Glutamatergic neuron (in vitro differentiated cells): Measurements from ENCODE around the gene CEP70. TPM values are rescaled to one million over a fixed set of nuclear protein-coding genes. Genes with fewer than 3 reads are reported as not detected.

ENCODE experiments used
- DNase-seq: peaks from one replicate; pipeline ENCODE4 v3.0.0; 2022
- H3K27ac Mint-ChIP-seq: one replicate; pipeline ENCODE4 v1.8.0; 2020; ENCODE audit warnings: mild to moderate bottlenecking, mixed read lengths, inconsistent platforms; ENCODE audit not compliant: unreplicated experiment
- H3K27me3 Mint-ChIP-seq: one replicate; pipeline ENCODE4 v1.8.0; 2020; ENCODE audit warnings: mild to moderate bottlenecking, moderate library complexity, mixed read lengths, inconsistent platforms; ENCODE audit not compliant: unreplicated experiment
- H3K36me3 Mint-ChIP-seq: one replicate; pipeline ENCODE4 v1.8.0; 2020; ENCODE audit warnings: mild to moderate bottlenecking, mixed read lengths, inconsistent platforms; ENCODE audit not compliant: unreplicated experiment
- H3K4me1 Mint-ChIP-seq: one replicate; pipeline ENCODE4 v1.8.0; 2020; ENCODE audit warnings: mild to moderate bottlenecking, low read depth, mixed read lengths, inconsistent platforms; ENCODE audit not compliant: unreplicated experiment
- H3K4me3 Mint-ChIP-seq: one replicate; pipeline ENCODE4 v1.8.0; 2020; ENCODE audit warnings: mild to moderate bottlenecking, mixed read lengths, inconsistent platforms; ENCODE audit not compliant: unreplicated experiment
- H3K9me3 Mint-ChIP-seq: one replicate; pipeline ENCODE4 v1.8.0; 2020; ENCODE audit warnings: mild to moderate bottlenecking, moderate library complexity, mixed read lengths, inconsistent platforms; ENCODE audit not compliant: unreplicated experiment
- total RNA-seq: library from RNA; stranded (reverse); fragmentation: NEBNext Ultra II Directional; extraction: Animal tissue kit (Norgen Biotek cat#: 25700); gene quantifications from one replicate; pipeline ENCODE4 v1.2.1, GENCODE V29; 2021; ENCODE audit not compliant: unreplicated experiment
- TF ChIP-seq, protein P1 (sequence below): fragments of 200-600 bp; sonication (generic); IDR thresholded peaks from one replicate; pipeline ENCODE4 v1.5.0; 2021; ENCODE audit not compliant: partially characterized antibody, unreplicated experiment

The CEP70 gene
- total RNA-seq, 1 donor from 2014 or later: 15.7 TPM

DNA sequence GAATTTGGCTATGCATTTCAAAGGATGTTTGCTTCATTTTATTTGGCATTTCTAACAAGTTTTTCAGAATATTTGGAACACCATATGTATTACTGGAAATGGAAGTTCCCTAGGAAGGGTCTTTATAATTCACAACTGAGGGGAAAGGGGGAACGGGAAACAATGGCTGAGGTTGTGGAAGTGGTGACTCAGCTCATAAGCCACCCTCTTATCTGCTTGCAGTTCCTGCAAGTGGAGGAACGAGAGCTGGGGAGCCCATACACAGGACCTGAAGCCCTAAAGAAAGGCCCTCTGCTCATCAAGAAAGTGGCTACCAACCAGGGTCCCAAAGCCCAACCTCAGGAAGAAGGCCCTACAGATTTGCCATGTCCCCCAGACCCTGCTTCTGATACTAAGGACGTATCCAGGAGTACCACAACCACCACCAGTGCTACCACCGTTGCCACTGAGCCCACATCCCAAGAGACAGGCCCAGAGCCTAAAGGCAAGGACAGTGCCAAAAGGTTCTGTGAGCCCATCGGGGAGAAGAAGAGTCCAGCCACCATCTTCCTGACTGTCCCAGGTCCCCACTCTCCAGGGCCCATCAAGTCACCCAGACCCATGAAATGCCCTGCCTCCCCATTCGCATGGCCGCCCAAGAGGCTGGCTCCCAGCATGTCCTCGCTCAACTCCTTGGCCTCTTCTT, 121.8 kb downstream of the CEP70 start:
- Mint-ChIP-seq H3K36me3 (no peaks in the 10 kb centered on the region), H3K4me1 (no peaks in the 10 kb centered on the region), H3K4me3 (no peak overlapping the region), H3K9me3 (peaks cover 2% of the 10 kb centered on the region), H3K27me3 (peaks cover 2% of the 10 kb centered on the region), H3K27ac (no peak overlapping the region)
- TF ChIP-seq, protein P1, sequence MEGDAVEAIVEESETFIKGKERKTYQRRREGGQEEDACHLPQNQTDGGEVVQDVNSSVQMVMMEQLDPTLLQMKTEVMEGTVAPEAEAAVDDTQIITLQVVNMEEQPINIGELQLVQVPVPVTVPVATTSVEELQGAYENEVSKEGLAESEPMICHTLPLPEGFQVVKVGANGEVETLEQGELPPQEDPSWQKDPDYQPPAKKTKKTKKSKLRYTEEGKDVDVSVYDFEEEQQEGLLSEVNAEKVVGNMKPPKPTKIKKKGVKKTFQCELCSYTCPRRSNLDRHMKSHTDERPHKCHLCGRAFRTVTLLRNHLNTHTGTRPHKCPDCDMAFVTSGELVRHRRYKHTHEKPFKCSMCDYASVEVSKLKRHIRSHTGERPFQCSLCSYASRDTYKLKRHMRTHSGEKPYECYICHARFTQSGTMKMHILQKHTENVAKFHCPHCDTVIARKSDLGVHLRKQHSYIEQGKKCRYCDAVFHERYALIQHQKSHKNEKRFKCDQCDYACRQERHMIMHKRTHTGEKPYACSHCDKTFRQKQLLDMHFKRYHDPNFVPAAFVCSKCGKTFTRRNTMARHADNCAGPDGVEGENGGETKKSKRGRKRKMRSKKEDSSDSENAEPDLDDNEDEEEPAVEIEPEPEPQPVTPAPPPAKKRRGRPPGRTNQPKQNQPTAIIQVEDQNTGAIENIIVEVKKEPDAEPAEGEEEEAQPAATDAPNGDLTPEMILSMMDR: no peak
- DNase-seq: no peak

DNA sequence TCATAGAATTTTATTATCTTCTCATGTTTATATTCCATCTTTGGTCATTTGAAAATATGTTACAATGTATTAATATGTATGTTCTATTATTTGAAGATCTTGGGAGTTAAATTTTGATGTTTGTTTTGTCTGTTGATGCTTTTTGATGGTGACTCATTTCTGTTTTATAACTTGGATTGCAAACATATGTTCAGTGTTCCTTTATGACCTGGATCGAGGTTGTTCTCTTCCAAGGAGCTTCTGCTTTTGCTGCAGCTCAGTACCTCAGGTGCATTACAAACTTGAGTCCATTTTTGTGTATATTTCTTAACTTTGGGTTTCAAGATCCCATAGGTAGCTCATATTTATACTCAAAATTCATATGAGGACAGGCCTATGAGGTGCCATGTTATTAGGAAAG, 122.6 kb downstream of the CEP70 start:
- H3K27me3 Mint-ChIP-seq: peaks cover 3% of the 10 kb centered on the region
- DNase-seq: no peak
- TF ChIP-seq, protein P1: no peak
- no peak overlapping the region for H3K27ac Mint-ChIP-seq
- peaks cover 2% of the 10 kb centered on the region for H3K9me3 Mint-ChIP-seq
- no peaks in the 10 kb centered on the region for H3K36me3 Mint-ChIP-seq
- H3K4me1 Mint-ChIP-seq: no peaks in the 10 kb centered on the region
- H3K4me3 Mint-ChIP-seq: no peak overlapping the region

DNA sequence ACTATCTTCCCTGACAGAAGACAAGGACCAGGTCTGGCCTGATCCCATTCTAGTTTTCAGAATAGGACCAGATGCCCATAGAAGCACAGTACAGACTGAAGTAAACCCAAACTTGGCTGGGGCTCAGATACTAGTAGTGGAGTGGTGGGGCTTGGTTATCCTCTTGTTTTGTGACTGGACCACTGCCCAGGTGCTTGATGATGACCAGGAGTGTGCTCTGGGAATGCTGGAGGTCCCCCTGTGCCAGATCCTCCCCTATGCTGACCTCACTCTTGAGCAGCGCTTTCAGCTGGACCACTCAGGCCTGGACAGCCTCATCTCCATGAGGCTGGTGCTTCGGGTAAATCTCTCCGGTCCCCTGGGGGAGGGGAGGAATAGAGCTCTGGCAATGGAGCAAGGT, 123.4 kb downstream of the CEP70 start:
- TF ChIP-seq, protein P1: no peak
- Mint-ChIP-seq H3K4me1 (no peaks in the 10 kb centered on the region), H3K36me3 (no peaks in the 10 kb centered on the region), H3K9me3 (peaks cover 2% of the 10 kb centered on the region), H3K27me3 (peaks cover 4% of the 10 kb centered on the region), H3K27ac (no peak overlapping the region), H3K4me3 (no peak overlapping the region)
- DNase-seq: no peak

DNA sequence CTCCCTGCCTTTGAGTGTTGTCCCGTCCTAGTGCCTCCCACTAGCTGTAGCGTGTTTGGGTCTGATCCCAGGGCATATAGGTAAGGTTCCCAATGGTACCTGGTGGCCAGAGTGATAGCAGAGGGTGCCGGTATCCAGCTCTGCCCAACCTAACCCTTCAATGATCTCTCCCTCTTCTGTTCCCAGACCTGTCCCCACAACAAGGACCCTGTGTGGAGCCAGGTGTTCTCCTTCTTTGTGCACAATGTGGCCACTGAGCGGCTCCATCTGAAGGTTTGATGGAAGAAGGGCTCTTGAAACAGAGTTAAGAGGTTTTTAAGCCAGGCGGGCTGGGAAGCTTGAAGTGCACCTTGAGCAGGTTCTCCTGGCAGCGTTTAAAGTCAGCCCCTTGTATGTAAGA, 124.2 kb downstream of the CEP70 start:
- TF ChIP-seq, protein P1: no peak
- H3K4me1 Mint-ChIP-seq: no peaks in the 10 kb centered on the region
- H3K4me3 Mint-ChIP-seq: no peak overlapping the region
- peaks cover 2% of the 10 kb centered on the region for H3K9me3 Mint-ChIP-seq
- H3K36me3 Mint-ChIP-seq: no peaks in the 10 kb centered on the region
- H3K27ac Mint-ChIP-seq: no peak overlapping the region
- DNase-seq: no peak
- H3K27me3 Mint-ChIP-seq: peaks cover 4% of the 10 kb centered on the region

DNA sequence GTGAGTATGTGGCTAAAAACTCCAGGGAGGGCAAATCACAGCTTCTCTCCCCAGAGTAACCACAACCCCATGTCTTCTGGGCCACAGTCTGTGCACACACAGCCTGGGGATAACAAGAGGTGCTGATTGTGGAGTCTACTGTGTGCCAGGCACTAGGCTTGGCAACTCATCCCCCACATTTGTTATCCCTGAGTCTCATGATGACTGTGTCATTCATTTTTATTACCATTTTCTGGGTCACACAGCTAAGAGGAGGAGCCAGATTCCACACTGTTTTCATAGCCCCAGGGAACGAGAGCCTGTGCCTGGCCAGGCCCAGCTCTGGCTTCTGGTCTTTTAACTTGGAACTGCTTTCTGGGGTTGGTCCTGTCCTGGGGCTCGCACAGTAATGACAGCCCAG, 125.2 kb downstream of the CEP70 start:
- no peak overlapping the region for H3K4me3 Mint-ChIP-seq
- no peak overlapping the region for H3K27ac Mint-ChIP-seq
- H3K9me3 Mint-ChIP-seq: peaks cover 2% of the 10 kb centered on the region
- no peaks in the 10 kb centered on the region for H3K4me1 Mint-ChIP-seq
- H3K27me3 Mint-ChIP-seq: peaks cover 5% of the 10 kb centered on the region
- no peak for DNase-seq
- H3K36me3 Mint-ChIP-seq: no peaks in the 10 kb centered on the region
- TF ChIP-seq, protein P1: no peak
